Activated CD4-positive, alpha-beta T cell treated with anti-CD3 and anti-CD28 coated beads, Interleukin-2, Interleukin-6, amounts not matched to agents 100 ng/mL and 50 ng/mL, durations not matched to agents 16 hours and 8 hours (primary cell): ENCODE data around the gene PPP1R1C.
A peak's percentile ranks its signal among the peaks of the same experiment; 100 is the strongest.

Source experiments
- DNase-seq: peaks from one replicate; pipeline ENCODE4 v3.0.0-alpha.2; 2020

The PPP1R1C gene

GRCh38 chr2:182064019-182064778 is 78.5 kb downstream of the PPP1R1C start:
- DNase-seq, result no peak

GRCh38 chr2:182066400-182067087 is 80.9 kb downstream of the PPP1R1C start:
- peak; percentile 1 for DNase-seq

- no peak for DNase-seq
These were observed 81.7 kb downstream of the PPP1R1C start for GRCh38 chr2:182067393-182067792.

- DNase-seq, result no peak
These were observed 83.2 kb downstream of the PPP1R1C start for GRCh38 chr2:182068811-182069210.

- no peak for DNase-seq
These were observed 83.8 kb downstream of the PPP1R1C start for GRCh38 chr2:182069416-182069815.

GRCh38 chr2:182069908-182070307 is 84.3 kb downstream of the PPP1R1C start:
- no peak for DNase-seq

GRCh38 chr2:182070736-182071135 is 85.1 kb downstream of the PPP1R1C start:
- no peak for DNase-seq

GRCh38 chr2:182072861-182073260 is 87.2 kb downstream of the PPP1R1C start:
- no peak for DNase-seq

GRCh38 chr2:182073613-182074012 is 88.0 kb downstream of the PPP1R1C start:
- DNase-seq, result no peak

- no peak for DNase-seq
These were observed 91.4 kb downstream of the PPP1R1C start for GRCh38 chr2:182077023-182077422.

- peak; percentile 56 for DNase-seq
These were observed 91.9 kb downstream of the PPP1R1C start for GRCh38 chr2:182077448-182078142.

- DNase-seq, result no peak
These were observed 93.4 kb downstream of the PPP1R1C start for GRCh38 chr2:182078988-182079602.

GRCh38 chr2:182080493-182080892 is 94.8 kb downstream of the PPP1R1C start:
- DNase-seq, result no peak

- no peak for DNase-seq
These were observed 96.1 kb downstream of the PPP1R1C start for GRCh38 chr2:182081602-182082260.

- DNase-seq, result no peak
These were observed 103.1 kb downstream of the PPP1R1C start for GRCh38 chr2:182088681-182089320.

GRCh38 chr2:182090486-182090885 is 104.8 kb downstream of the PPP1R1C start:
- DNase-seq, result no peak

- DNase-seq, result no peak
These were observed 112.0 kb downstream of the PPP1R1C start for GRCh38 chr2:182097571-182098164.

- no peak for DNase-seq
These were observed 113.0 kb downstream of the PPP1R1C start for GRCh38 chr2:182098648-182099047.

- no peak for DNase-seq
These were observed 115.6 kb downstream of the PPP1R1C start for GRCh38 chr2:182101263-182101662.

- DNase-seq, result no peak
These were observed 117.9 kb downstream of the PPP1R1C start for GRCh38 chr2:182103526-182103925.

- no peak for DNase-seq
These were observed 124.7 kb downstream of the PPP1R1C start for GRCh38 chr2:182110347-182110746.

GRCh38 chr2:182113334-182113733 is 127.7 kb downstream of the PPP1R1C start:
- no peak for DNase-seq
